Fibroblast of the aortic adventitia (primary cell): Measurements from ENCODE around the gene PLEKHO2. TPM values are rescaled to one million over a fixed set of nuclear protein-coding genes. Genes with fewer than 3 reads are reported as not detected.

Source experiments
- DNase-seq: peaks from one replicate; pipeline ENCODE4 v3.0.0-alpha.2; 2010; ENCODE audit warnings: low read depth
- H3K4me3 ChIP-seq: 2 replicates; pipeline ENCODE4 v1.5.1; 2011; ENCODE audit warnings: low read depth, mild to moderate bottlenecking, control low read depth, low read length, moderate library complexity
- CTCF ChIP-seq: IDR thresholded peaks from 2 replicates; pipeline ENCODE4 v1.5.1; 2011; ENCODE audit warnings: mild to moderate bottlenecking, low read length, control low read depth, inconsistent platforms; ENCODE audit not compliant: insufficient read depth
- total RNA-seq: library from RNA; depleted of rRNA; stranded (reverse); fragments of >200 nt; gene quantifications from 2 replicates; pipeline ENCODE4 v1.2.3, GENCODE V29; 2012; ENCODE audit warnings: low replicate concordance

PLEKHO2 gene
- total RNA-seq, 1 donor: 21.8 TPM

- DNase-seq: no peak
- no peak for TF ChIP-seq CTCF
These were observed 74.0 kb downstream of the PLEKHO2 start for GRCh38 chr15:64915518-64916227.

DNA sequence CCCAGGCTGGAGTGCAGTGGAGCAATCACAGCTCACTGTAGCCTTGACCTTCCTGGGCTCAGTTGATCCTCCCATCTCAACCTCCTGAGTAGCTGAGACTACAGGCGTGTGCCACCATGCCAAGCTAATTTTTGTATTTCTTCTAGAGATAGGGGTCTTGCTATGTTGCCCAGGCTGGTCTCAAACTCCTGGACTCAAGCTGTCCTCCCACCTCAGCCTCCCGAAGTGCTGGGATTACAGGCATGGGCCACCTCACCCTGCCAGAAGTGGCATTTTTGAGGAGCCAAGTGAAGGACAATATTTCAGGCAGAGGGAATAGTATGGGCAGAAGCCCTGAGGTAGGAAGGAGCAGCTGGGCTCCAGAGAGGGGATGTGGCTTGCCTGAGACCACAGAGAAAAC is 74.7 kb downstream of the PLEKHO2 start:
- no peak for DNase-seq
- TF ChIP-seq CTCF: no peak

More at GRCh38 chr15:64915518-64916227, 74.0 kb downstream of the PLEKHO2 start:
- no peak overlapping the region for H3K4me3 ChIP-seq

DNA sequence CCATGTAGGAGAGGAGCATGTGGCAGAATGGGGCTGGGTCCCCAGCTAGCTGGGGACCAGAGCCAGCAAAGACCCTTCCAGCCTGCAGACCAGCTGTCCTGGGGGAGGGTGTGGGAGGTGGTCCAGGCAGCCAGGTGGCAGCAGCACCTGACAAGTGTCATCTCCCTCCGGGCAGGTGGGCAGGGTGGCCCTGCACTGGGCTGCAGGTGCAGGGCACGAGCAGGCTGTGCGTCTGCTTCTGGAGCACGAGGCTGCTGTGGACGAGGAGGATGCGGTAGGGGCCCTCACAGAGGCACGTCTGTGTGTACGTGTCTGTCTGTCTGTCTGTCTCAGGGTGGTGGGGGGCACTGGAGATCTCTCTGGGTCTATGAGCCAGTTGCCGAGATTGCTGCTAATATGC is 75.5 kb downstream of the PLEKHO2 start:
- no peak for DNase-seq
- no peak for TF ChIP-seq CTCF
- H3K4me3 ChIP-seq: no peak overlapping the region

More for the DNA sequence above, 74.7 kb downstream of the PLEKHO2 start:
- H3K4me3 ChIP-seq: no peak overlapping the region

Other genes starting within 250 kb of the PLEKHO2 start
- 0.09 TPM in 1 of 2 replicates, not detected in the other for gene RBPMS2, start 66.3 kb upstream of the PLEKHO2 start, total RNA-seq
- gene PIF1, start 16.3 kb upstream of the PLEKHO2 start, total RNA-seq: 2.0 and 7.4 TPM in 2 replicates
- 2.9 and 5.1 TPM in 2 replicates for gene ANKDD1A, start 70.0 kb downstream of the PLEKHO2 start, total RNA-seq
- 73.6 and 104 TPM in 2 replicates for gene SPG21, start 148.0 kb downstream of the PLEKHO2 start, total RNA-seq
- gene MTFMT, start 187.7 kb downstream of the PLEKHO2 start, total RNA-seq: 14.1 and 19.2 TPM in 2 replicates
- gene SLC51B, start 203.5 kb downstream of the PLEKHO2 start, total RNA-seq: not detected in 2 replicates
- gene RASL12, start 226.1 kb downstream of the PLEKHO2 start, total RNA-seq: 1.7 and 1.9 TPM in 2 replicates
- not detected in 2 replicates for gene KBTBD13, start 234.8 kb downstream of the PLEKHO2 start, total RNA-seq